T-cell (primary cell): Measurements from ENCODE around the gene B3GAT3. TPM values are rescaled to one million over a fixed set of nuclear protein-coding genes. Genes with fewer than 3 reads are reported as not detected.

Source experiments
- total RNA-seq, 35 experiments: library from RNA in 6 of 35; stranded (reverse) in 6 of 35; fragments of 120-200 nt in 1 of 35; gene quantifications; one replicate each; pipeline versions ENCODE4 v1.2.1 to v1.2.4 and lab custom pipeline; 2013 to 2026

The B3GAT3 gene
- total RNA-seq, 5 donors from 2014 or later (not counting 1 experiment from before 2014, with no cell fraction given): 59.0 to 94.5 (median 90.5) TPM

Other genes with a start within 250 kb of the B3GAT3 start
- gene SCGB1A1, start 203.0 kb downstream of the B3GAT3 start, total RNA-seq: 1 to 10 TPM in 2 of 5 donors, not detected in 3; 1.8 to 3.2 TPM
- 100 to 1,000 TPM; 267 to 636 (median 395) TPM for gene AHNAK, start 75.2 kb downstream of the B3GAT3 start, total RNA-seq
- 1,000 to 10,000 TPM; 1,908 to 2,187 (median 2,119) TPM for gene EEF1G, start 48.1 kb downstream of the B3GAT3 start, total RNA-seq
- gene TUT1, start 30.5 kb downstream of the B3GAT3 start, total RNA-seq: 10 to 100 TPM; 35.2 to 56.0 (median 42.9) TPM
- 100 to 1,000 TPM; 151 to 185 (median 184) TPM for gene MTA2, start 20.1 kb downstream of the B3GAT3 start, total RNA-seq
- 100 to 1,000 TPM; 160 to 372 (median 328) TPM for gene EML3, start 9.2 kb downstream of the B3GAT3 start, total RNA-seq
- gene ROM1, start 8.7 kb downstream of the B3GAT3 start, total RNA-seq: 1 to 10 TPM; 1.6 to 4.5 (median 3.5) TPM
- gene GANAB, start 24.6 kb upstream of the B3GAT3 start, total RNA-seq: 100 to 1,000 TPM; 216 to 278 (median 257) TPM
- 10 to 100 TPM; 14.4 to 39.0 (median 34.8) TPM for gene INTS5, start 31.3 kb upstream of the B3GAT3 start, total RNA-seq
- 10 to 100 TPM; 28.3 to 62.6 (median 54.8) TPM for gene C11orf98, start 43.2 kb upstream of the B3GAT3 start, total RNA-seq
- gene CSKMT, start 43.3 kb upstream of the B3GAT3 start, total RNA-seq: 10 to 100 TPM; 14.8 to 35.6 (median 27.4) TPM
- gene UQCC3, start 49.7 kb upstream of the B3GAT3 start, total RNA-seq: 1 to 10 TPM; 2.7 to 9.3 (median 8.1) TPM
- gene LBHD1, start 50.3 kb upstream of the B3GAT3 start, total RNA-seq: 10 to 100 TPM; 15.5 to 24.7 (median 20.7) TPM
- gene UBXN1, start 57.1 kb upstream of the B3GAT3 start, total RNA-seq: 100 to 1,000 TPM; 180 to 199 (median 196) TPM
- gene LRRN4CL, start 67.5 kb upstream of the B3GAT3 start, total RNA-seq: under 1 TPM in 4 of 5 donors, not detected in 1; 0.14 to 0.29 (median 0.19) TPM
- 10 to 100 TPM; 21.9 to 43.7 (median 37.3) TPM for gene BSCL2, start 85.4 kb upstream of the B3GAT3 start, total RNA-seq
- not detected for gene GNG3, start 85.7 kb upstream of the B3GAT3 start, total RNA-seq
- 10 to 100 TPM; 45.8 to 67.8 (median 62.7) TPM for gene HNRNPUL2, start 105.5 kb upstream of the B3GAT3 start, total RNA-seq
- 10 to 100 TPM; 15.4 to 54.5 (median 44.6) TPM for gene TTC9C, start 106.5 kb upstream of the B3GAT3 start, total RNA-seq
- 10 to 100 TPM in 3 of 5 donors, 1 to 10 TPM in 2; 5.9 to 24.6 (median 22.9) TPM for gene ZBTB3, start 132.2 kb upstream of the B3GAT3 start, total RNA-seq
- gene POLR2G, start 139.6 kb upstream of the B3GAT3 start, total RNA-seq: 10 to 100 TPM; 65.6 to 84.8 (median 76.1) TPM
- gene TAF6L, start 149.4 kb upstream of the B3GAT3 start, total RNA-seq: 10 to 100 TPM; 15.1 to 29.5 (median 29.0) TPM
- gene TMEM179B, start 165.4 kb upstream of the B3GAT3 start, total RNA-seq: 10 to 100 TPM; 27.7 to 53.3 (median 46.5) TPM
- 10 to 100 TPM; 11.2 to 27.6 (median 23.0) TPM for gene TMEM223, start 170.0 kb upstream of the B3GAT3 start, total RNA-seq
- gene NXF1, start 183.5 kb upstream of the B3GAT3 start, total RNA-seq: 100 to 1,000 TPM; 160 to 321 (median 169) TPM
- gene STX5, start 210.1 kb upstream of the B3GAT3 start, total RNA-seq: 100 to 1,000 TPM in 2 of 5 donors, 10 to 100 TPM in 3; 49.3 to 132 (median 58.0) TPM
- not detected for gene TEX54, start 210.9 kb upstream of the B3GAT3 start, total RNA-seq
- 100 to 1,000 TPM in 4 of 5 donors, 10 to 100 TPM in 1; 91.3 to 239 (median 103) TPM for gene WDR74, start 217.6 kb upstream of the B3GAT3 start, total RNA-seq